NCI-H146 treated with DMSO at 0.1 percent for 48 hours (cell line): ENCODE data around the gene KRTAP5-6.

Experiments
- DNase-seq: peaks from one replicate; lab custom pipeline; 2025; ENCODE audit not compliant: unreplicated experiment; lab: John Stamatoyannopoulos, UW

Gene KRTAP5-6

DNA sequence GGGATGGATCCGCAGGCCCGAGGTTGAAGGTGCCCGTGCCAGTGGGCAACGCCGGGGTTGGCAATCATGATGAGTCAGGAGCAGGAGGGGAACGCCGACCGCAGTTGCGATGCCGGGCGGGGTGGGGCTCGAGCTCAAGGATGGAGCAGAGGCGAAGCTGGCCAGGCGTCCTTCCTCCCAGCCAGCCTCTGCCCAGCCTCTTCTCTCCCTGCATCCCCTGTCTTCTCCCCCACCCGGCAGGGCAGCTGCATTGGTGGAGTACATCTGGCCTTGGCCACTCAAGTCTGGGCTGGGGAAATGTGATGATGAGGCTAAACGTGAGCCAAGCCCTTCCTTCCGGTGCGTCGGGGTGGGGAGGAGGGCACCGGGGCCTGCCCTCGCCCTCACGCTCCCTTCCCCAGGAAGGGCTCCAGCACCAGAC is 49.5 kb downstream of the KRTAP5-6 start:
- DNase-seq, result no peak

DNA sequence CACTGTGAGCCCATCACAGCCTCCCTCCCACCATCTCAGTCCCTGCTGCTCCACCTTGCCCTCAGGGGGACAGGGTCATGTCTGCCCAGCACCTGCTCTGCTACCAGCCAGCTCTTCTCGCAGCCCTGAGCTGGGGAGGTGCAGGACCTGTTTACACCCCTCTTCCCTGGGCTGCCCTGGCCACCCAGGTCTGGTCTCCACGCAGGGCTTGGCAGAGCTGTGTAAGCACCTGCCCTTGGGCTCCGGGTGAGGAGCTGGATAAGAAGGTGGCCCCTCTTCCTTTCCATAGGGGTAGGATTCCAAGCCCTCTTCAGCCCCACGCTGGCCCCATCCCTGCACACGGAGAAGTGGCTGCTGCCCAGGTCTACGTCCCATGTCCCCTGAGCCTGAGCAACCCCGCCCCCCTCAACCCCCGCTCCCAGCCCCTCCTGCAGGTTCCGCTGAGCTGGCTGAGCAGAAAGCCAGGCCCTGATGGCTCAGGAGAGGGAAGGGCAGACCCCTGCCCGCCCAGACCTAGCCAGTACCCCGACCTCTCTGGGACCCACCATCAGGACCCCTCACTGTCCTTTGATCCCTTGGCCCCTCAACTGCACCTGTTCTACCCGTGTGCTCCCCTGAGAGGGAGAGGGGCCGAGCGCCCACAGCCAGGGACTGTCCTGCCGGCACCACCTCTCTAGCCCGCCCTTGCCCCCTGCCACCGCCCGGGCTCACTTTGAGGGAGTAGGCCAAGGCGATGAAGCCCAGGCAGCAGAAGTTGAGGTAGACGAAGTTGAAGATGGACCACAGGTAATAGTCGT is 50.2 kb downstream of the KRTAP5-6 start:
- DNase-seq, result no peak
